Karpas-422 (cell line): ENCODE measurements around the gene RNU5D-1. TPM values are rescaled to one million over a fixed set of nuclear protein-coding genes. Genes with fewer than 3 reads are reported as not detected.

Experiments
- DNase-seq: peaks from one replicate; pipeline ENCODE4 v3.0.0-alpha.2; 2015
- H2AFZ ChIP-seq: fragments of 200-600 bp; sonication (generic); 2 replicates; pipeline ENCODE4 v1.6.1; 2014; ENCODE audit warnings: antibody characterized with exemption, low read length, mixed read lengths
- H3K27ac ChIP-seq: fragments of 200-600 bp; sonication (generic); 2 replicates; pipeline ENCODE4 v1.5.1; 2014; ENCODE audit warnings: mild to moderate bottlenecking, low read length, moderate library complexity
- H3K27me3 ChIP-seq: fragments of 200-600 bp; sonication (generic); 2 replicates; pipeline ENCODE4 v1.6.1; 2014; ENCODE audit warnings: low read length, mixed read lengths
- H3K36me3 ChIP-seq: fragments of 200-600 bp; sonication (generic); 2 replicates; pipeline ENCODE4 v1.6.1; 2014; ENCODE audit warnings: low read length, mixed read lengths; ENCODE audit not compliant: insufficient read depth
- H3K4me1 ChIP-seq: fragments of 200-600 bp; sonication (generic); 2 replicates; pipeline ENCODE4 v1.6.1; 2014; ENCODE audit warnings: mild to moderate bottlenecking, low read length, mixed read lengths
- H3K4me2 ChIP-seq: fragments of 200-600 bp; sonication (generic); 2 replicates; pipeline ENCODE4 v1.6.1; 2014; ENCODE audit warnings: low read length, low read depth, mild to moderate bottlenecking; ENCODE audit not compliant: poor library complexity, severe bottlenecking
- H3K4me3 ChIP-seq: fragments of 200-600 bp; sonication (generic); 2 replicates; pipeline ENCODE4 v1.5.1; 2014; ENCODE audit warnings: mild to moderate bottlenecking, antibody characterized with exemption, low read length, mixed read lengths
- H3K79me2 ChIP-seq: fragments of 200-600 bp; sonication (generic); 2 replicates; pipeline ENCODE4 v1.6.1; 2014; ENCODE audit warnings: mild to moderate bottlenecking, low read length, mixed read lengths
- H3K9ac ChIP-seq: fragments of 200-600 bp; sonication (generic); 2 replicates; pipeline ENCODE4 v1.6.0; 2014; ENCODE audit warnings: low read length
- H3K9me2 ChIP-seq: fragments of 200-600 bp; sonication (generic), shearing (Covaris generic); replicated peaks from 2 replicates; pipeline ENCODE4 v1.6.0; 2014; ENCODE audit warnings: mild to moderate bottlenecking, low read length, moderate library complexity; ENCODE audit not compliant: insufficient read depth
- H3K9me3 ChIP-seq: fragments of 300-700, 200-600 bp; sonication (generic); 2 replicates; pipeline ENCODE4 v1.6.1; 2014; ENCODE audit warnings: low read length, mixed read lengths
- H4K20me1 ChIP-seq: fragments of 200-600 bp; sonication (generic); 2 replicates; pipeline ENCODE4 v1.6.1; 2014; ENCODE audit warnings: mild to moderate bottlenecking, antibody characterized with exemption, low read length, low read depth; ENCODE audit not compliant: insufficient read depth
- total RNA-seq: library from RNA; depleted of rRNA; stranded (reverse); fragments of >200 nt; shearing (Covaris generic); gene quantifications from 2 replicates; pipeline ENCODE4 v1.2.3, GENCODE V29; 2014; ENCODE audit warnings: low replicate concordance

RNU5D-1 gene
- total RNA-seq, 1 experiment from 2014 or later: not detected

GRCh38 chr1:44714944-44715571, 15.9 kb downstream of the RNU5D-1 start:
- Histone ChIP-seq H3K4me1 (peaks cover 74% of the 10 kb centered on the region), H3K9ac (peak overlapping the region; percentile 60), H3K27me3 (no peaks in the 10 kb centered on the region), H4K20me1 (no peaks in the 10 kb centered on the region), H3K4me3 (no peak overlapping the region), H3K9me3 (no peaks in the 10 kb centered on the region), H3K27ac (peak overlapping the region; percentile 98), H3K9me2 (no peaks in the 10 kb centered on the region), H3K36me3 (no peaks in the 10 kb centered on the region), H3K79me2 (no peaks in the 10 kb centered on the region), H3K4me2 (peak overlapping the region; percentile 34), H2AFZ (peak overlapping the region; percentile 49)
- peak; percentile 96 for DNase-seq

- Histone ChIP-seq H4K20me1 (no peaks in the 10 kb centered on the region), H3K9me3 (no peaks in the 10 kb centered on the region), H3K4me3 (no peak overlapping the region), H3K9ac (peak overlapping the region; percentile 60), H2AFZ (peak overlapping the region; percentile 19; the same call in 1 of the 2 replicates), H3K4me1 (peaks cover 71% of the 10 kb centered on the region), H3K27me3 (no peaks in the 10 kb centered on the region), H3K9me2 (no peaks in the 10 kb centered on the region), H3K79me2 (no peaks in the 10 kb centered on the region), H3K36me3 (no peaks in the 10 kb centered on the region), H3K4me2 (peak overlapping the region; percentile 34), H3K27ac (peak overlapping the region; percentile 98)
- DNase-seq: peak; percentile 85
Observed at GRCh38 chr1:44714532-44714931, 16.4 kb downstream of the RNU5D-1 start.

GRCh38 chr1:44713321-44713781, 17.6 kb downstream of the RNU5D-1 start:
- Histone ChIP-seq H3K9me3 (no peaks in the 10 kb centered on the region), H3K4me2 (peak overlapping the region; percentile 62), H3K27me3 (no peaks in the 10 kb centered on the region), H3K4me1 (peaks cover 70% of the 10 kb centered on the region), H3K27ac (peak overlapping the region; percentile 98), H3K36me3 (no peaks in the 10 kb centered on the region), H3K79me2 (no peaks in the 10 kb centered on the region), H3K9ac (peak overlapping the region; percentile 27), H2AFZ (no peak overlapping the region), H3K4me3 (peak overlapping the region; percentile 3), H3K9me2 (no peaks in the 10 kb centered on the region), H4K20me1 (no peaks in the 10 kb centered on the region)
- peak; percentile 92 for DNase-seq

- Histone ChIP-seq H3K79me2 (no peaks in the 10 kb centered on the region), H3K9ac (peak overlapping the region; percentile 48), H3K27ac (peak overlapping the region; percentile 27; the same call in 1 of the 2 replicates), H3K4me3 (peak overlapping the region; percentile 35; the same call in 1 of the 2 replicates), H4K20me1 (no peaks in the 10 kb centered on the region), H3K4me1 (peaks cover 36% of the 10 kb centered on the region), H3K9me2 (no peaks in the 10 kb centered on the region), H3K36me3 (no peaks in the 10 kb centered on the region), H3K4me2 (peak overlapping the region; percentile 57), H2AFZ (peak overlapping the region; percentile 73), H3K27me3 (no peaks in the 10 kb centered on the region), H3K9me3 (no peaks in the 10 kb centered on the region)
- peak; percentile 87 for DNase-seq
Observed at GRCh38 chr1:44707959-44708831, 22.8 kb downstream of the RNU5D-1 start.

- H3K4me1 ChIP-seq: peaks cover 27% of the 10 kb centered on the region
- DNase-seq: no peak
- H3K36me3 ChIP-seq: no peaks in the 10 kb centered on the region
- H3K9ac ChIP-seq: no peak overlapping the region
- H3K4me3 ChIP-seq: no peak overlapping the region
- H3K9me2 ChIP-seq: no peaks in the 10 kb centered on the region
- no peaks in the 10 kb centered on the region for H3K27me3 ChIP-seq
- H2AFZ ChIP-seq: no peak overlapping the region
- peak overlapping the region; percentile 57 for H3K4me2 ChIP-seq
- H4K20me1 ChIP-seq: no peaks in the 10 kb centered on the region
- H3K27ac ChIP-seq: no peak overlapping the region
- H3K9me3 ChIP-seq: no peaks in the 10 kb centered on the region
- no peaks in the 10 kb centered on the region for H3K79me2 ChIP-seq
Observed at GRCh38 chr1:44707112-44707881, 23.7 kb downstream of the RNU5D-1 start.

- H3K36me3 ChIP-seq: no peaks in the 10 kb centered on the region
- no peak for DNase-seq
- no peak overlapping the region for H3K9ac ChIP-seq
- no peaks in the 10 kb centered on the region for H3K9me2 ChIP-seq
- no peaks in the 10 kb centered on the region for H3K27me3 ChIP-seq
- peaks cover 19% of the 10 kb centered on the region for H3K4me1 ChIP-seq
- no peak overlapping the region for H3K27ac ChIP-seq
- no peak overlapping the region for H2AFZ ChIP-seq
- H3K4me3 ChIP-seq: no peak overlapping the region
- H3K4me2 ChIP-seq: no peak overlapping the region
- no peaks in the 10 kb centered on the region for H4K20me1 ChIP-seq
- no peaks in the 10 kb centered on the region for H3K9me3 ChIP-seq
- H3K79me2 ChIP-seq: no peaks in the 10 kb centered on the region
Observed at GRCh38 chr1:44705938-44706337, 25.0 kb downstream of the RNU5D-1 start.

- Histone ChIP-seq H3K79me2 (no peaks in the 10 kb centered on the region), H3K9ac (no peak overlapping the region), H4K20me1 (no peaks in the 10 kb centered on the region), H3K9me3 (no peaks in the 10 kb centered on the region), H3K4me1 (peaks cover 24% of the 10 kb centered on the region), H3K9me2 (no peaks in the 10 kb centered on the region), H2AFZ (no peak overlapping the region), H3K36me3 (no peaks in the 10 kb centered on the region), H3K27ac (no peak overlapping the region), H3K4me3 (no peak overlapping the region), H3K4me2 (no peak overlapping the region), H3K27me3 (no peaks in the 10 kb centered on the region)
- no peak for DNase-seq
Observed at GRCh38 chr1:44705470-44705869, 25.5 kb downstream of the RNU5D-1 start.
